Endothelial cell of umbilical vein (primary cell): ENCODE measurements around the gene DOCK4. TPM values are rescaled to one million over a fixed set of nuclear protein-coding genes. Genes with fewer than 3 reads are reported as not detected.

ENCODE experiments used
- BruUV-seq: library from RNA; stranded (reverse); fragments of 400-500 nt; replicated peaks from 2 replicates; lab custom pipeline; 2021; lab: Mats Ljungman, UMichigan
- CTCF ChIA-PET: fragments of 300-600, 350-600 bp; sonication (Branson Sonifier 250); formaldehyde crosslinking; loops from one replicate; lab custom pipeline; 2021; ENCODE audit warnings: antibody characterized with exemption, inconsistent platforms; lab: Charles Lee
- POLR2A ChIA-PET: fragments of 300-600, 350-600 bp; sonication (Branson Sonifier 250); formaldehyde crosslinking; loops from one replicate; lab custom pipeline; 2021; ENCODE audit warnings: antibody characterized with exemption, inconsistent platforms; lab: Charles Lee
- DNase-seq: peaks from one replicate; pipeline ENCODE4 v3.0.0-alpha.2; 2011; ENCODE audit warnings: low read depth, low spot score
- FAIRE-seq: peaks from 2 replicates; lab custom pipeline; 2011; peaks lifted over from hg19 to GRCh38; lab: Jason Lieb, UNC
- H2AFZ ChIP-seq: 2 replicates; pipeline ENCODE4 v1.6.0; 2012; ENCODE audit warnings: low read depth, low read length, control low read depth, inconsistent platforms
- H3K27ac ChIP-seq: 2 replicates; pipeline ENCODE4 v1.5.1; 2011; ENCODE audit warnings: low read depth, mild to moderate bottlenecking, control low read depth, low read length, moderate library complexity; ENCODE audit not compliant: insufficient read depth
- H3K27me3 ChIP-seq, 2 experiments: 2 replicates each; pipeline versions ENCODE4 v1.6.0 to v1.6.1; 2011; ENCODE audit warnings: low read length in 2 of 2, mixed read lengths in 1 of 2; ENCODE audit not compliant: control insufficient read depth in 2 of 2, insufficient read depth in 2 of 2
- H3K36me3 ChIP-seq, 2 experiments: 2 replicates in 1 of 2; 3 replicates in 1 of 2; pipeline ENCODE4 v1.5.1; 2011; ENCODE audit warnings: low read length in 2 of 2, mild to moderate bottlenecking in 1 of 2, moderate library complexity in 1 of 2; ENCODE audit not compliant: control insufficient read depth in 2 of 2, insufficient read depth in 2 of 2; ENCODE audit errors: extremely low read depth in 1 of 2
- H3K4me1 ChIP-seq: 3 replicates; pipeline ENCODE4 v1.5.1; 2011; ENCODE audit warnings: mild to moderate bottlenecking, low read length; ENCODE audit not compliant: control insufficient read depth, insufficient read depth; ENCODE audit errors: extremely low read depth
- H3K4me2 ChIP-seq: 2 replicates; pipeline ENCODE4 v1.6.1; 2011; ENCODE audit warnings: low read length, control low read depth, mixed read lengths; ENCODE audit not compliant: insufficient read depth
- H3K4me3 ChIP-seq, 3 experiments: fragments of 200-600 bp in 1 of 3; sonication (generic), shearing (Covaris generic) in 1 of 3; replicated peaks in 1 of 3; 2 replicates each; pipeline ENCODE4 v1.5.1; 2011 to 2016; ENCODE audit warnings: control low read depth in 3 of 3, low read length in 3 of 3, mild to moderate bottlenecking in 2 of 3, inconsistent platforms in 1 of 3, low read depth in 1 of 3, moderate library complexity in 1 of 3; ENCODE audit not compliant: insufficient read depth in 1 of 3
- H3K79me2 ChIP-seq: 2 replicates; pipeline ENCODE4 v1.6.0; 2012; ENCODE audit warnings: low read length, inconsistent platforms; ENCODE audit not compliant: control insufficient read depth, insufficient read depth
- H3K9ac ChIP-seq: replicated peaks from 2 replicates; pipeline ENCODE3; 2011; ENCODE audit warnings: low read length, control low read depth; ENCODE audit not compliant: insufficient read depth; ENCODE audit errors: extremely low read depth
- H3K9me1 ChIP-seq: replicated peaks from 3 replicates; pipeline ENCODE4 v1.6.0; 2011; ENCODE audit warnings: mild to moderate bottlenecking, low read length; ENCODE audit not compliant: control insufficient read depth, insufficient read depth; ENCODE audit errors: extremely low read depth
- H3K9me3 ChIP-seq: replicated peaks from 2 replicates; pipeline ENCODE4 v1.5.1; 2012; ENCODE audit warnings: low read length, inconsistent platforms; ENCODE audit not compliant: control insufficient read depth, insufficient read depth
- H4K20me1 ChIP-seq: replicated peaks from 2 replicates; pipeline ENCODE3; 2011; ENCODE audit warnings: mild to moderate bottlenecking, low read length; ENCODE audit not compliant: control insufficient read depth, insufficient read depth; ENCODE audit errors: extremely low read depth
- EZH2 ChIP-seq: IDR thresholded peaks from 2 replicates; pipeline ENCODE4 v1.6.1; 2012; ENCODE audit warnings: borderline replicate concordance, low read depth, mild to moderate bottlenecking, moderate library complexity, low read length, inconsistent platforms; ENCODE audit not compliant: severe bottlenecking
- FOS ChIP-seq: IDR thresholded peaks from 2 replicates; pipeline ENCODE4 v1.6.1; 2011; ENCODE audit warnings: mild to moderate bottlenecking, low read length, moderate library complexity, borderline replicate concordance; ENCODE audit not compliant: insufficient read depth
- GATA2 ChIP-seq: IDR thresholded peaks from 2 replicates; pipeline ENCODE4 v1.7.0; 2011; ENCODE audit warnings: low read depth, mild to moderate bottlenecking, moderate library complexity, mixed read lengths, low read length; ENCODE audit not compliant: insufficient read length, insufficient read depth
- JUN ChIP-seq: IDR thresholded peaks from 2 replicates; pipeline ENCODE4 v1.6.1; 2011; ENCODE audit warnings: borderline replicate concordance, low read depth; ENCODE audit not compliant: insufficient read length, insufficient read depth
- MYC ChIP-seq: IDR thresholded peaks from one replicate; pipeline ENCODE4 v1.6.1; 2011; ENCODE audit warnings: mild to moderate bottlenecking, low read depth, low read length
- POLR2A ChIP-seq: IDR thresholded peaks from 2 replicates; pipeline ENCODE4 v1.6.1; 2012; ENCODE audit warnings: low read depth, mild to moderate bottlenecking, control low read depth, low read length
- POLR2AphosphoS5 ChIP-seq: IDR thresholded peaks from 2 replicates; pipeline ENCODE4 v1.6.1; 2012; ENCODE audit warnings: low read depth, mild to moderate bottlenecking, control low read depth, low read length, moderate library complexity; ENCODE audit not compliant: insufficient read depth
- dilution Hi-C: fragments of 300-500 bp; cut with MboI; formaldehyde crosslinking; loops from one replicate; pipeline ENCODE4 v1.15.0; 2019; ENCODE audit warnings: low sequenced_read_pairs; ENCODE audit not compliant: extremely low pct_ligation_motif_present
- intact Hi-C: fragments of 100-400 bp; cut with micrococcal nuclease; formaldehyde crosslinking; loops from one replicate; pipeline ENCODE4 v1.10.0; 2022
- polyA plus RNA-seq, 4 experiments: library from polyadenylated mRNA; depleted of rRNA in 3 of 4; stranded (reverse) in 3 of 4; unstranded in 1 of 4; fragments of >200 nt; gene quantifications; 2 replicates each; pipeline versions ENCODE4 v1.2.1 to v1.2.3, GENCODE V29; 2011 to 2012; ENCODE audit warnings: missing spikeins in 1 of 4
- total RNA-seq: library from RNA; stranded (reverse); gene quantifications from 2 replicates; pipeline ENCODE4 v1.2.3, GENCODE V29; 2021
- TF ChIP-seq, protein P1 (sequence below): IDR thresholded peaks from 2 replicates; pipeline ENCODE4 v1.6.1; 2011; ENCODE audit not compliant: insufficient read depth, insufficient read length
- TF ChIP-seq, protein P2 (sequence below), 2 donors: IDR thresholded peaks; 1 replicate in 1 of 2; 2 replicates in 1 of 2; pipeline ENCODE4 v1.5.1; 2011; ENCODE audit warnings: low read length in 2 of 2, mild to moderate bottlenecking in 2 of 2, moderate library complexity in 2 of 2, control low read depth in 1 of 2, inconsistent platforms in 1 of 2, low read depth in 1 of 2; ENCODE audit not compliant: insufficient read depth in 1 of 2; ENCODE audit errors: extremely low read depth in 1 of 2

Gene DOCK4
- total and polyA plus RNA-seq, 2 donors (not counting 3 experiments of a cell fraction or from before 2014, with no cell fraction given): 47.4 to 164 TPM

DNA sequence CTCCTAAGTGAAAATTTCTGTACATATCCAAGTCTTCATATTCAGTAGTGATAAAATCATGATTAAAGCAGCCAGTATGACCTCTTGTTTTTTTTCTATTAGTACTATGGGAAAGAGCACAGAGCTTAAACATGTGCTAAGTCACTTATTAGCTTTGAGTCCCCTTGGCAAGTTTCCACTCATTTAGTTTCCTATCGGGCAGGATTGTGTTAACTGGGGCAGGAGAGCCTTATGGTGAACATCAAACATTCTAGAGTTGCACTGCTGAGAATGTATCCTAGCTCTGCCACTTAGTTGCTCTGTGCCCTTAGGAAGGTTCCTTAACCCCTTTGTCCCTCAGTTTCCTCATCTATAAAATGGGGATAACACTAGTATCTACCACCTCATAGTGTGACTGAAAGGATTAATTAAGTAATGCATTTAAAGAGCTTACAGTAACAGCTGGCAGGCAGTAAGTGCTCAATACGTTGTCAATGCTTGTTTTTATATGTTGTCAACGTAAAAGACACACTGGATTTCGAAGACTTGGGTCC is 117.6 kb downstream of the DOCK4 start:
- Histone ChIP-seq H3K36me3 (no peaks in the 10 kb centered on the region), H4K20me1 (peaks cover 2% of the 10 kb centered on the region), H3K9me3 (no peaks in the 10 kb centered on the region), H3K9ac (no peak overlapping the region), H3K4me2 (no peak overlapping the region), H3K9me1 (no peaks in the 10 kb centered on the region), H2AFZ (no peak overlapping the region), H3K79me2 (peaks cover 98% of the 10 kb centered on the region), H3K27me3 (no peaks in the 10 kb centered on the region), H3K4me3 (no peak overlapping the region), H3K27ac (no peak overlapping the region), H3K4me1 (peaks cover 25% of the 10 kb centered on the region)
- POLR2A ChIA-PET: no interaction called here
- dilution Hi-C loops: no loop called here
- TF ChIP-seq, protein P1, sequence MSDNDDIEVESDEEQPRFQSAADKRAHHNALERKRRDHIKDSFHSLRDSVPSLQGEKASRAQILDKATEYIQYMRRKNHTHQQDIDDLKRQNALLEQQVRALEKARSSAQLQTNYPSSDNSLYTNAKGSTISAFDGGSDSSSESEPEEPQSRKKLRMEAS: no peak
- TF ChIP-seq POLR2AphosphoS5: no peak
- TF ChIP-seq GATA2: no peak
- no peak for TF ChIP-seq FOS
- TF ChIP-seq MYC: no peak
- TF ChIP-seq, protein P2, sequence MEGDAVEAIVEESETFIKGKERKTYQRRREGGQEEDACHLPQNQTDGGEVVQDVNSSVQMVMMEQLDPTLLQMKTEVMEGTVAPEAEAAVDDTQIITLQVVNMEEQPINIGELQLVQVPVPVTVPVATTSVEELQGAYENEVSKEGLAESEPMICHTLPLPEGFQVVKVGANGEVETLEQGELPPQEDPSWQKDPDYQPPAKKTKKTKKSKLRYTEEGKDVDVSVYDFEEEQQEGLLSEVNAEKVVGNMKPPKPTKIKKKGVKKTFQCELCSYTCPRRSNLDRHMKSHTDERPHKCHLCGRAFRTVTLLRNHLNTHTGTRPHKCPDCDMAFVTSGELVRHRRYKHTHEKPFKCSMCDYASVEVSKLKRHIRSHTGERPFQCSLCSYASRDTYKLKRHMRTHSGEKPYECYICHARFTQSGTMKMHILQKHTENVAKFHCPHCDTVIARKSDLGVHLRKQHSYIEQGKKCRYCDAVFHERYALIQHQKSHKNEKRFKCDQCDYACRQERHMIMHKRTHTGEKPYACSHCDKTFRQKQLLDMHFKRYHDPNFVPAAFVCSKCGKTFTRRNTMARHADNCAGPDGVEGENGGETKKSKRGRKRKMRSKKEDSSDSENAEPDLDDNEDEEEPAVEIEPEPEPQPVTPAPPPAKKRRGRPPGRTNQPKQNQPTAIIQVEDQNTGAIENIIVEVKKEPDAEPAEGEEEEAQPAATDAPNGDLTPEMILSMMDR (IDR thresholded peaks at IDR 0.05; ENCODE audit: extremely low read depth in 1 of 2, insufficient read depth in 1 of 2, low read depth in 1 of 2, low read length in 2 of 2): no peak
- TF ChIP-seq POLR2A: no peak
- no peak for TF ChIP-seq EZH2
- TF ChIP-seq JUN: no peak
- no peak for DNase-seq
- intact Hi-C loops: no loop called here
- CTCF ChIA-PET: no interaction called here
- no TSS peak for BruUV-seq
- no peak for FAIRE-seq
